GM18498 (cell line): ENCODE results near the gene RXRB.

Experiments used
- ATAC-seq: cut with Tn5 transposase; IDR thresholded peaks from one replicate; pipeline ENCODE4 v1.9.1; 2021; ENCODE audit warnings: mild to moderate bottlenecking, moderate library complexity; ENCODE audit not compliant: unreplicated experiment

The RXRB gene

DNA sequence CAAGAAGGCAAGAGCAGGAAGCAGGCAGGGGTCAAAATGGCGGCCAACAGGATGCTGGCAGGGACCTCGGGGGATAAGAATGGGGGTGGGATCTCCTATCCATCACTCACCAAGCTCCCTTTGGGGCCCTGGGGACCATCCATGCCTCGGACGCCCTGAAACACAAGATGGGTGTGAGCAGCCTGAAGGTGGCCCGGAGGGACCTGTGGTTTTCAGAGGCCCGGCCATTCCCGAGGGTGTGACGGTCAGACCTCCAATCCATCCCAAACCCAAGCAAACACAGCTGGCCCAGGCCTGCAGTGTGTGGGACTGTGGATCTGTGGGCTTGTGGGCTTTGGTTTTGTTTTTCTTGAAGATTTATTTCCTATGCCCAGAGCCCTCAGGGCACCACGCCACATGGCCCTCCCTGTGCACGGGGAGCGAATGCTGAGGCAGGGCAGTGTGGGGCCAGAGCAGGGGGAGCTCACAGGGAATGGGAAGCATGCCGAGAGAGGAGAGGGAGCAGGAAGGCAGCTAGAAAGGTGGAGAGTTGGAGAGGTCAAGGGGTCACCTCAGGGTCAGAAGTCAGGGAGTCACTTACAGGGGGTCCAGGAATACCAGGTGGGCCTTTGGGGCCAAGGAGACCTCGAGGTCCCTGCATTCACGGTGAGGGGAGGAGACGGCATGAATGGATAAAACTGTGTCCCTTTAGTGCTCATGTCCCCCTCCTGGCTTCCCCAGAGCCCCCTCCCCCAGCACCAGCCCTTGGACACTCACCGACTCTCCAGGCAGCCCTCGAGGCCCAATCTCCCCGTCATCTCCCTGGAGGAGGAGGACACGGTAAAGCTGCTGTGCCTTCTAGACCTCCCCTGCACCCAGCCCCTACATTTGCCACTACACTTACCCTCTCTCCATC lies 22.7 kb downstream of the RXRB start:
- no peak for ATAC-seq

DNA sequence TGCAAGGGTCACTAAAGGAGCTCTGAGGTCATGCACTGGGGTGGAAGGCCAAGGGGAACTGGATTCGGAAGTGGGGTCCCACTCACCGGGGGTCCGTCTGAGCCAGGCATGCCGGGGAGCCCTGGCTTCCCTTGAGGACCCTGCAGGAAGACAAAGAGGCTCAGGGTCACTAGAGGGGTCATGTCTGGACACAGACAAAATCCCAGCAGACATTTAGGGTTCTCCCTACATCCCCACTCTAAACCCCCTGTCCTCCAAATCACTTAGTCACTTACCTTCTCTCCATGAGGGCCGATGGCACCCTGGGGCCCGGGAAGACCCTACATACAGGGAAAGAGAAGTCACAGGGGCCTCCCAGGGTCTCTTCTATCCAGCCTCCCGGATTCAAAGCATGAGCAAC lies 23.6 kb downstream of the RXRB start:
- ATAC-seq: no peak

DNA sequence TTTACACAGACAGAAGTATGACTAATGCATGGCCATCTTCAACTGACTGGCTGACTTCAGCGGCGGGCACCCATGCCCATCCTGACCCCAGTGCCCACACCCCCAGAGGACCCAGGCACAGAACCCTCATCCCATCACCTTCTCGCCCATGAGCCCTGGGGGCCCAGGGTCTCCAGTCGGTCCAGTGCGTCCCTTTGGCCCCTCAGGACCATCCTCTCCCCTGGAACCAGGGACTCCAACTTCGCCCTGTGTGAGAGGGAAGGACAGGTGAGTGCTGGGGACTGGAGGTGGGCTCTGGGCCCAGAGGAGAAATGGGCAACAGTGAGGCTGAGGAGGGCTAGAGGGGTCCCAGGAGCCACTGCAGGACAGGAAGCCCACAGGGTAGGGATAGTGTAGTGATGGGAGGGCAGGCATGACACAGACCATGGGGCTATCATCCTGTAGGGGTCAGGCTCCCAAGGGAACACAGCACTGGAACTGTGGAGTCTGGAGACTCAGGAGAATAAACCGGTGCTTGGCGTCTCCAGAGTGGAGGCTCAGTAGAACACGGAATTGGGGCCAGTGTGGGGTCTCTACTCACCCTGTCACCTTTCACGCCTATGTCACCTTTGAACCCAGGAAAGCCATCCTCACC lies 24.9 kb downstream of the RXRB start:
- no peak for ATAC-seq

DNA sequence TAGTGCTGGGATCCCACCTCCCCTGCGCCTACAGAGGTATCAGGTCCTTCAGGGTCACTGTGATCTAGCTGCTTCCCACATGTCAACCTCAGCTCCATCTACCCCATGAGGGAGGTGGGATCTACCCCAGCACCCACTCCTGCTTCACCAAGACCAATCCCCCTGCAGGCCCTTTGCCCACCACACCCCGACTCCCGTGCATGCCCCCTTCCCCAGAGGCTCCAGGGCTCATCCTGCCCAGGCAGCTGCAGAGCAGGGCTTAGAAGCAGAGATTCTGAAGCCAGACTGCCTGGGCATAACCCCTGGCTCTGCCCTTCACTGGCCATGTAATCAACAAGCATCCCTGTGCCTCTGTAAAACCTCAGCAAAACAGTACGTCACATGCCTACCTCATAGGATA lies 25.7 kb downstream of the RXRB start:
- no peak for ATAC-seq

DNA sequence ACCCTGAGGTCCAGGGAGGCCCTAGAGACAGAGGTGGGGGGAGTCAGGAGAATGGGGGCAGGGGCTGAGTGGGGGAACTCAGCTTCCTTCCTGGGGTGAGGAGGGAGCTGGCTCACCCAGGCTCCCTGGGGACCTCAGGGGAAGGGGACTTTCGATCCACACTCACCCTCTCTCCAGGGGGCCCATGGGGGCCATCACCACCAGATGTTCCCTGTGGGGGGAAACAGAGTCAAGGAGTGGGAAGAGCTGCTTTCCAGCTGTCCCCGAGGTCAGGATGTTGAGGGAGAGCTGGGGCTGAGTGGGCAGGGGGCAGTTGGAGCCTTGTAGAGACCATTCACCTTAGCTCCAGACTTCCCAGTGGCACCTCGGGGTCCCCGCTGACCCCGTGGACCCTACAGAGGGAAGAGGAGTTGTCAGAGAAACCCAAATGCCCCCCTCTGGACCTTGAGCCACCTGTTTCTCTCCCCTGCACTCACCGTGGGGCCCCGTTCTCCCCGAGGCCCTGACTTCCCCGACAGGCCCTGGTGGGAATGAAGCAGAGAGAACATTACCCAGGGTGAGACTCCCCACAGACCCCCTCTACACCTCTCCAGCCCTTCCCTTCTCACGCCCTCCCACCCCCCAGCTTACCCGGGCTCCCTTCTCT lies 26.8 kb downstream of the RXRB start:
- ATAC-seq: no peak

DNA sequence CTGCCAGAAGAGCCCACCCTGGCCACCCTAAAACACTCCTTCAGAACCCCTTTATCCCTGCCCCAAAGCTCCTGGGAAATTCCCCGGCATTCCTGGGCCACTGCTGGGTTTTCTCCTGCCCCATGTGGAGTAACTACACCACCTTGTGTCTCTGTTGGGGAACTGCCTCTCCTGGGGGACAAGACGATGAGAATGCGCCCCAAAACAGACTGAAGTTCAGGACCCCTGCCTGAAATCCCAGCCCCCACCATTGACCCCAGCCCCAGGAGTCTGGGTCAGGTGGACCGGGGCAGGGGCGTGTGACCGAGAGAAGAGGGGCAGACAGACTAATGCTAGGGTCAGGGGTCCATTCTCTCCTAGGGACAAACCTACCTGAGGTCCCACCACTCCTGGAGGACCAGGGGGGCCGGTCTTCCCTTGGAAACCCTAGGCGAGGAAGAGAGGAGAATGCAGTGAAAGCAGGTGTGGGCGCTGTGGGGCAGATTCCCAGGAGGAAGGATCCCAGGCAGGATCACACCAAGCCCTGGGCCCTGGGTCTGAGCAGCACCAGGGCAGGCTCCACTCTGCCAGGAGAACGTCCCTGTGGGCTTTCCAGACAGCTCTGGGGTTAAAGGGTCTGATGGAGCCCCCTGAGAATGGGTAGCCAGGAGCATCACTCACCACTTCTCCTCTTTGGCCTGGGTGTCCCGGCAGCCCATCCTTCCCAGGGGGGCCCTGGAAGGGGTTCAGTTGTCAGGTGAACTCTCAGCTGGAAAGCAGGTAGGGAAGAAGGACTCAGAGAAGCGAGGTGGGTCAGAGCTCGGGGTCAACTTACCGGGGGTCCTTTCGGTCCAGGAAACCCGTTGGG lies 27.6 kb downstream of the RXRB start:
- no peak for ATAC-seq

DNA sequence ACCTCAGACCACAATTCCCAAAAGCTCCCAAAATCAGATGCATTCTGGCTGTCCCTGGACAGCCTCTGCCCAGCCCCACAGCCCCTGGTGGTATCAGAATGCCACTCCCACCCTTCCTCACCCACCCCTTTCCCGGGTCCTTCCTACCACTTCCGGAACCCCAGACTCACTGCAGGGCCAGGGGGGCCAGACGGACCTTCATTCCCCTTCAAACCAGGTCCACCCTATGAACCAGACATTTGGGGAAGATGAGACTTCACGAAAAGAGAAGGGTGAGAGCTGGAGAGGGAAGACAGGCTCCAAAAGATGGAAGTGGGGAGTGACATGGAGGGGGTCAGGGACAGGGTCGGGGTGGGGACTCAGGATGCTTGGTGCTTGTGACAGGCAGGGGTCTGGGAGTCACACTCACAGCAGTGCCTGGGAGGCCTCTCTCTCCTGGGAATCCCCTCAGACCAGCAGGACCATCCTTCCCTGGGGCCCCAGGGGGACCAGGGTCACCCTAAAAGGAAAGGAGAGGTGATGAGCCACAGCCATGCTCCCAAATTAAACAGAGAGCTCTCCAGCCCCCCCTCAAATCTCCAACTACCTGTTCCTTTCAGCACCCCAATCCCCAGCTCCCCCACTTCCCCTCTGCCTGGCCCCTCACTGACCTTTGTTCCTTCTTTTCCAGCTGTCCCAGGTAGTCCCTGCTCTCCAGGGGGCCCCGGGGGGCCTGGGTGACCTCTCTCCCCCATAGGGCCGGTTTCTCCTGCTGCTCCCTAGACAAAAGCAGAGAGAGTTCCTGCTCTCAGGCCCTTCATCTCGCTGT lies 28.4 kb downstream of the RXRB start:
- ATAC-seq: no peak

DNA sequence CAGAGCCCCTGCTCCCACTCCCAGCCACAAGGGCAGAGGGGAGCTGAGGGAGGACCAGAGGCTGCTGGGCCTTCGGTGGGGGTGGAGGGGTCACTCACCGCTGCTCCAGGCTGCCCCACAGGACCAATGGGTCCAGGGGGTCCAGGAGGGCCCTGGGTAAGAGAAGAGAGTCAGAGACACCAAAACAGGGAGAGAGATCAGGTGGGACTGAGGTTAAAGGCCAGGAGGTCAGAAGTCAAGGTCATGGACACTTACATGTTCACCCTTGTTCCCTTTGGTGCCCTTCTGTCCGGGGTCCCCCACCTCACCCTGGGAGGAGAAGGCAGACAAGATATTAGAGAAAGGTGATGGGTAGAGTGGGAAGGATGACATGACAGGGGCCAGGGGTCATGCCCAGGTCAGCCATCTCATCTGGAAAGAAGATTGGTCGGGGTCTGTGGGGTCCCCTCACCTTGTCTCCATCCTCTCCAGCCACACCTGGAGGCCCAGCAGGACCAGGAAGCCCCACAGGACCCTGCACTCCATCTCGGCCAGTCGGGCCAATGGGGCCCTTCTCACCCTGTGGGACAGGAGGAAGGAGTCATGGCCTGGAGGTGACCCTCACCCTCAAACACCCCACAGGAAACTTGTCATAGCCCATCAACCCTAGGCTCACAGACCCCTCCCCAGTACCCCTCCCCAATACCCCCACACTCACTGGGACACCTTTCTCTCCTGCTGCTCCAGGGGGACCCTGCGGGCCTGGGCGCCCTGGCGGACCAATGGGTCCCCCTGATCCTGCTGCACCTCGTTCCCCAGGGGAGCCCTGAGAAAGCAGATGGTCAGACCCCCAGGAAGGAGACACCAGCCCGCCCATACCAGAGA lies 29.2 kb downstream of the RXRB start:
- ATAC-seq: no peak

DNA sequence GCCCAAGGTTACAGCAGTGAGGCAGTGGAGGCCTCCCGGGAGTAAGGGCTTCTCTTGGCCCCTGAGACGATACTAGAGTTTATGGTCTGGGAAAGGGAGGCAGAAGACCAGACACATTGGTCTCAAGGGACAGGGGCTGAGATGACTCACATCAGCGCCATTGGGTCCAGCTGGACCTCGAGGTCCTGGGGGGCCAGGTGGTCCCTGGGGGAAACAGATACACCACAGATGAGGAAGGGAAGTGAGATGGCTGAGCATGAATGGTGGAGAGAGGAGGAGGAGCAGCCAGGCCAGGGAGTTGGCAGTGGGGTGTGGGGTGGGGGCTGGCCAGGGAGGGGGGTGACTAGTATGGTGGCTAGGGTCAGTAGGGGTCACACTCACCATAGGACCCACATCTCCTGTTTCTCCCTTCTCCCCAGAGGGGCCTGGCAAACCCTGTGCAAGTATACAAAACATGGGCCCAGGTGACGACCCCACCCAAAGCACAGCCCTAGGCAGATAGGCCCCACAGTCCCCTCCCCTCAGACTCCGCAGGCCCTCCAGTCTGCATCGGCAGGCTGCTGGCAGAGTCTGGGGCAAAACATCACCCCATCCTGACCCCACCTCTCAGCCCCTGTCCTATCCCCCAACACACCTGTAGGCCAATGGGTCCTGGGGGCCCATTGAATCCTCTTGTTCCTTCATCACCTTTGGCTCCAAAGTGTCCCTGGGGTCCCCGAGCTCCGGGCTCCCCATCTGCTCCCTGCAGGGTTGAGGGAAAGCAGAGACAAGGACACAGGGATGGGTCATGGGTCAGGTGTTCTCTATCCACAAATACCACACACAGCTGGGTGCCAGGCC lies 30.1 kb downstream of the RXRB start:
- ATAC-seq: no peak

DNA sequence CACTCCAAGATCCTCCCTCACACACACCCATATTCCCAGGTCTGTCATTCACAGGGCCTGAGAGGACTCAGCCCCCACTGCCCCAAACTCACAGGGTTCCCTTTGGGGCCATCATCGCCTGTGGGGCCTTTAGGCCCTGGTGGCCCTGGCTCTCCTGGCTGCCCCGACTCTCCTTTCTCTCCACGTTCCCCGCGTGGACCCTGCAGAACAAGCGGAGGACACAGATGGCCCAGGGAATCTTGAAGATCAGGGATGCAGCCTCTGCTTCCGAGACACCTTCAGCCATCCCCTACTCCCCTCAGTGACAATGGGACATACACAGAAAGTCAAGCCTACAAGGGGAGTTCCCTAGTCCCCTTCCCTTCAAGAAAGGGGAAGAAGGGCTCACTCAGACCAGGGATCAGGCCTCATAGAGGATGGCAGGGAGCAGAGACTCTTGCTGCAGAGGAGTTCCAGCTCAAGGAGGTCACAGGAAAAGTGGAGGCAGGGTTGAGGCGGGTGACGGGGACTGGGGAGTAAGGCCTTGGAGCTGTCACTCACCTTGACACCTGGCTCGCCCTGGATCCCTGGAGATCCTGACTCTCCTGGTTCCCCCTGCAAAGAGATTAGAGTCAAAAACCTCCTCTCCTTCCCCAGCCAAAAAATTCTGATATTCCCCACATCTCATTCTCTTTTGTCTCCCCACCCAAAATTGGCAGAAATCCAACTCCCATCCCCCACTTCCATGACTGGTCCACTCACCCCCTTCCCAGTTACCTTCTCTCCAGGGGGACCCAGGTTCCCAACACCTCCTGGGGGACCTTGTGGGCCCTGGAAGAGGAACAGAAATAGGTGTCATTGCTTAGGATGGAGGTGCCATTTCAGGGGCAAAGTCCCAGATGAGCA lies 30.9 kb downstream of the RXRB start:
- no peak for ATAC-seq

DNA sequence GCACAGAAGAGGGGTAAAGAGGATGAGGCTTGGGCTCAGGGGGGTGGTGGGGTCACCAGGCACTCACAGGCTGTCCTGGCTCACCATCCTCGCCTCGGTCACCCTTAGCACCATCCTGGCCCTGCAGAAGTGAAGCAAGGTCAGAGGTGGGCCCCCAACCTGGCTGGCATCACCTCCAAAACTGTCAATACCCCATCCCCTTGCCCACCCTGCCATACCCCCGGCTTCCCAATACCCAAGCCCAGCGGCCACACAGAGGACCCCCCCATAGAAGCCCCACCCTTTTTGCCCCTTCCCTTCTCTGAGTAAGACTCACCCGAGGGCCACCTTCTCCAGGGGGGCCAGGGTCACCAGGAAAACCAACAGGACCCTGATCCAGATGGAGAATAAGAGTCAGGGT lies 31.8 kb downstream of the RXRB start:
- ATAC-seq: no peak

DNA sequence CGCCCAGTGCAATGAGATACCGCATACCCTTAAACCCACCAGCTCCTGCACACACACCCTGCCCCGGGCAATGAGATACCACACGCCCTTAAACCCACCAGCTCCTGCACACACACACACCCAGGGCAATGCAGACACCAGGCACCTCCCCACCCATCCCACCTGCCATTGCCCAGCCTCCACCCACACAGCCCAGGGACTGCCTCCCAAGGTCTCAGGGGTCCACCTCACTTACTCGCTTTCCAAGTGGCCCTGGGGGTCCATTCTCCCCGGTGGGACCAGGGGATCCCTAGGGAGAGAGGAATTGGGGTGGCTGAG lies 32.2 kb downstream of the RXRB start:
- ATAC-seq: no peak

DNA sequence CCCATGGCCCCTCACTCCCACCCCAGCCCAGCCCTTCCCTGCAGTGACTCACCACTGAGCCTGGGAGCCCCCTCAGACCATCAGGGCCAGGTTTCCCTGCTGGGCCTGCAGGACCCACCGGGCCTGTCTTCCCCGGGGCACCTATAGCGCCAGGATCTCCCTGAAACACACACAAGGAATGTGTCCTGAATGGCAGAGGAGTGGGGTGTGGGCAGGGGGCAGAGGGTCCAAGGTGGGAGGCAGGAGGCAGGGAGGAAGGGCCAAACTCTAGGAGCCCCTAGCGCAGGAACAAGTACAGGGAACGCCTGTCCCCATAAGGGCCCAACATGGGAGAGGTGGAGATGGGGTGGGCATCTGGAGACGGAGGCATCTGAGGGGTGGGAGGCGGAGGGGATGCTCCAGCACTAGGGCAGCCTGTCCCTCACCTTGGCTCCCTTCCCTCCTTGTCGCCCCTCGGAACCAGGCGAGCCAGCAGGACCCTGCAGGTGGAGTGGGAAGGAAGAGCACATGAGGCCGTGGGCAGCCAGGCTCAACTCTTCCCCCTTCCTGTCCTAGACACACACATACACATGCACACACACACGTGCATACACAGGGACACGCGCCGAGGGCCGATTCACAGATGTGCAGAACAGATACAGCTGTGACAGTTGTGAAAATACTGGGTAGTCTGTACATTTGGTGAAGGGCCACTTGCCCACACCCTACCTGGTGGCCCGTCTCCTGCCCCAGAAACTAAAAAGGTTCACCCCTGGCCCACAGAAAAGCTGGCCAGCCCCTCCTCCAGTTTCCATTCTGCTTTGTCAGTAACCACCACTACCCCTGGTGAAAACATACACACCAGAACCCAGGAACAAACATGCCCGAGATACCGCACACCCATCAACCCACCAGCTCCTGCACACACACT lies 32.8 kb downstream of the RXRB start:
- no peak for ATAC-seq

DNA sequence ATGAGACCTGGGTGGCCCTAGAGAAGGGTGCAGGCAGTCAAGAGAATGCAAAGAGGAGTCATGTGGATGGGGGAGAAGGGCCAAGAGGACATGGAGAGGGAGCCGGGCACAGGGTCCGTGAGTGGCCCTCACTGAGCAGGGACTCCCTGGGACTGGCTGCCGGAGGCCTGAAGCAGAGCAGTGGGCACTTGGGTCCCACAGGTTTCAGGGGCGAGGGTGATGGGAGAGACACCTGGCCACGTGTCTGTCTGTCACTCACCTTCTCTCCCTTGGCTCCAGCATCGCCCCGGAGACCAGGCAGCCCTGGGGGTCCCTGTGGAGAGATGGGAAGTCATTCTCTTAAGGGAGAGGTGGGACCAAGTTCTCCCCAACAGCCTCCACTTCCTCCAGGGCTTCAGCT lies 33.7 kb downstream of the RXRB start:
- ATAC-seq: no peak

DNA sequence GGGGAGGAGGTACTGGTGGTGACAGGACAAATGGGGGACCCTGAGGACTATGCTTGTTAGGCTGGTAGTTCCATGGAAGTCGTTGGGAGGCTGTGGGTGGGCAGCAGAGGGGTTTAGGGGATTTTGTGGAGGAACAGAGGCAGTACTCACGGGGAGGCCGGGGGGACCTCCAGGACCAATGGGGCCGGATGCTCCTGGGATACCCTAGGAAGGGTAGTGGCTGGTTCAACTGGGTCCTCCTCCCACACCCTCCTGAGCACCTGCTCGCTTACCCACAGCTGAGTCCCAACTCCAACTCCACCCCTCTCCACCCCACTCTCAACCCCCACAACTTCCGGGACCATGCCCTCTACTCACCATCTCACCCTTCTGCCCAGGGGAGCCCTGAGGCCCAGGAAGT lies 34.1 kb downstream of the RXRB start:
- no peak for ATAC-seq

DNA sequence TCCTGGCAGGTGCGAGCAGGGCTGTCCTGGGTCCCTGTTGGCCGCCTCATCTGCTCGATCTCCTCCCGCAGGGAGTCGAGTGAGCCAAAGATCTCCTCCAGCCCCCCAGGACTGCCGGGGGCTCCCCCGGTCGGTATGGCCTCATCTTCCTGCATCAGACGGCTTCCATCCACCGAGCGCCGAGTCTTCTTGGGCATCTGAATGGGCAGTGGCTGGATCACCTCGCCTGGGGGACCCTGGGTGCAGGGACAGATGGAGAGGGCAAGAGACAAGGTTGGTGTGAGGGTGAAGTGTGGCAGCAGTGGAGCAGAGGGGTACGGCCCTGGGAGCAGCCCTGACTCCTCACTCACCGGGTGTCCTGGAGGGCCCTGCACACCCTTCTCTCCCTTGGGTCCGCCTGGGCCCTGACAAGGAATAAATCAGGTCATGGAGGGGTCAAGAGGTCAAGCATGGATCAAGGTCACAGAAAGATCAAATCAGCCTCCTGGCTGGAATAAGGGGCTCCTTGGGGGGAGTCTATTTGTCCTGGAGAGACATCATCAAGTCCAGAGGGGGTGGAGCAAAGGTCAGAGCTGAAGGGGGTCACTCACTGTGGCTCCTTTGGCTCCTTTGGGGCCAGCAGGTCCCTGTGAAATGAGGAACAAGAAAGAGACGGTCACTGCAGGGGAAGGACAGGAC lies 34.7 kb downstream of the RXRB start:
- ATAC-seq: no peak
